Activated T-cell treated with anti-CD3 and anti-CD28 coated beads, Interleukin-2, amount 50 U/mL, for 4 hours (primary cell): ENCODE data around the gene LTBP4. TPM values are rescaled to one million over a fixed set of nuclear protein-coding genes. Genes with fewer than 3 reads are reported as not detected.

Experiments
- ATAC-seq, 2 donors: fragments of 200-7000 bp; cut with Tn5 transposase; one replicate each; pipeline ENCODE4 v1.10.0; 2021
- DNase-seq: peaks from one replicate; pipeline ENCODE4 v3.0.0-alpha.2; 2020
- H3K27me3 Mint-ChIP-seq: one replicate; pipeline ENCODE4 v1.8.0; 2021; ENCODE audit warnings: low read depth, mixed read lengths
- H3K36me3 Mint-ChIP-seq: one replicate; pipeline ENCODE4 v1.8.0; 2022; ENCODE audit warnings: mixed read lengths; ENCODE audit not compliant: insufficient read depth
- H3K4me1 Mint-ChIP-seq: one replicate; pipeline ENCODE4 v1.8.0; 2021; ENCODE audit warnings: low read depth, mixed read lengths
- H3K4me3 Mint-ChIP-seq: one replicate; pipeline ENCODE4 v1.8.0; 2021; ENCODE audit warnings: mild to moderate bottlenecking, moderate library complexity, mixed read lengths
- H3K9me3 Mint-ChIP-seq: one replicate; pipeline ENCODE4 v1.8.0; 2021; ENCODE audit warnings: mixed read lengths
- total RNA-seq, 3 donors: library from RNA; stranded (reverse); gene quantifications; one replicate each; pipeline ENCODE4 v1.2.1, GENCODE V29; 2021

The LTBP4 gene
- total RNA-seq, 3 donors from 2014 or later = 210 to 251 (median 213) TPM

DNA sequence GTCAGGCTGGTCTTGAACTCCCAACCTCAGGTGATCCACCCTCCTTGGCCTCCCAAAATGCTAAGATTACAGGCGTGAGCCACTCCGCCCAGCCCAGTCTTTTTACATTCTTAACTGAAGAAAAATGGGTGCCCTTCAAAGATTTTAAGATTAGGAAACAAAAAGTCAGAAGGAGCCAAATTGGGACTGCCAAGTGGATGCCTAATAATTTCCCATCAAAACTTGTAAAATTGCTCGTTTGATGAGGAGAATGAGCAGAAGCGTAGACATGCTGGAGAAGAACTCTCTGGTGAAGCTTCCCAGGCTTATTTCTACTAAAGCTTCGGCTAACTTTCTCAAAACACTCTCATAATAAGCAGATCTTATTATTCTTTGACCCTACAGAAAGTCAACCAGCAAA, 57.9 kb downstream of the LTBP4 start:
- Mint-ChIP-seq H3K4me1 (peaks cover 10% of the 10 kb centered on the region), H3K9me3 (no peaks in the 10 kb centered on the region), H3K4me3 (no peak overlapping the region), H3K36me3 (no peaks in the 10 kb centered on the region), H3K27me3 (no peaks in the 10 kb centered on the region)
- DNase-seq = no peak
- ATAC-seq = no peak

DNA sequence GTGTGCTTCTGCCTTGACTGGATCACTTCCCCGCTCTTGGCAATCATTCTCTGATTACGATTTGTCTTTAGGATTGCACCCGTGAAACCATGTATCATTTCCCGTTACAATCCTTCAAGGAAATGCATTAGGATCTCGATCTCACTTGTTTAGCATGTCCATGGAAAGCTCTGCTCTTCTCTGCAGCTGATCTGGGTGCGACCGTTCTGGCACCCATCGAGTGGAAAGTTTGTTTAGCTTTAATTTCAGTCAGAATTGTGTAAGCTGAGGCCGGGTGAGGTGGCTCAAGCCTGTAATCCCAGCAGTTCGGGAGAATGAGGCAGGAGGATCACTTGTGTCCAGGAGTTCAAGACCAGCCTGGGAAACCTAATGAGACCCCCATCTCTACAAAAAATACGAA, 58.4 kb downstream of the LTBP4 start:
- peaks cover 10% of the 10 kb centered on the region for H3K4me1 Mint-ChIP-seq
- no peak overlapping the region for H3K4me3 Mint-ChIP-seq
- H3K36me3 Mint-ChIP-seq = no peaks in the 10 kb centered on the region
- no peaks in the 10 kb centered on the region for H3K9me3 Mint-ChIP-seq
- no peaks in the 10 kb centered on the region for H3K27me3 Mint-ChIP-seq
- DNase-seq = no peak
- ATAC-seq = no peak

DNA sequence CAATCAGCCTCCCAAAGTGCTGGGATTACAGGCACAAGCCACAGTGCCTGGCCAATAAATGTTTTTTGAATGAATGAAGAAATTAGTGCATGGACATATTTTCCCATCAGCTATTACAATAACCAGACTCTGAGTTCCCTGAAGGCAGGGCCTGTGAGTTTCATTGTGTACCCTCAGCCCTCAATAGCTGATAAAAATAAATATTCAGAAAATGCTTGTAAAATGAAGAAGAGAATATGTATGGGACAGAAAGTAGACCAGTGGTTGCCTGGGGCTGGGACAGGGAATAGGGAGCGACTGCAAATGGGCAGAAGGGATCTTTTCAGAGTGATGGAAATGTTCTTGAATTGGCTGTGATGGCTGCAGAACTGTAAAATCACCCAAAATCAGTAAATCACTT, 60.4 kb downstream of the LTBP4 start:
- H3K36me3 Mint-ChIP-seq = no peaks in the 10 kb centered on the region
- H3K27me3 Mint-ChIP-seq = no peaks in the 10 kb centered on the region
- no peaks in the 10 kb centered on the region for H3K9me3 Mint-ChIP-seq
- no peak for DNase-seq
- H3K4me1 Mint-ChIP-seq = peaks cover 16% of the 10 kb centered on the region
- H3K4me3 Mint-ChIP-seq = no peak overlapping the region
- no peak for ATAC-seq

DNA sequence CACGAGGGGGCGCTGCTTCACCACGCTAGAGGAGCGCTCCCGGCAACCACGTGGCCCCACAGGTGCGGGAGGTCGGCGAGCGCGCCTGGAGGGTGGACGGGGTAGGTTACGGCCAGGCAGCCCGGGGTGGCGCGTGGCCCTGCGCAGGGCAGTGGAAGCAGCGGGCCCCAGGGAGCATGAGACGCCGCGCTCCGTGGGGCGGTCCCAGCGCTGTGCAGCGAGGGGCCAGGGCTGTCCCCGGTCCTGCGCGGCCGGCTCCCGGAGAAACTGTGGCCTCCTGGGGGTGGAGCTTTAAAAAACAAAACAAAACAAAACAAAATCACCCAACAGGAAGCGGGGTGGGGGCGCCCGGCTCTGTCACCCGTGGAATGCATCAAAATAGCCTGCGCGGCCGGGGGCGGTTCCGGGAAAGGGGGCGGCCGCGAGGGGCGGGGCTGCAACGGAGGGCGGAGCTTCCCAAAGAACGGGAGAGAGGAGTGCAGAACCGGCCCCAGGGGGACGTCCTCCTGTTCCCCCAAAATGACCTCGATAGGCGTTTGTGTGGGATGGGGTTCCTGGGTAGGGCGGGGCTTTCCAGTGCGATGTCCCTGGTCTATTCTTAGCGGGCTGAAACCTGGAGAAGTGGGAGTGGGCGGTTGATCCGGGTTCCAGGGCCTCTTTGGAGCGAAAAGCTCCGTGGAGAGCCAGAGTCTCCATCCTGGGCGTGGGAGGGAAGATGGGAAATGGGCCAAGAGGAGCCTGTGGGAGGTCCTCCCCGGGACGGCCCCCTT, 61.9 kb downstream of the LTBP4 start:
- DNase-seq (peak; percentile 95), ATAC-seq (peak; percentile 83 to 86)
- Mint-ChIP-seq H3K36me3 (no peaks in the 10 kb centered on the region), H3K4me1 (peaks cover 19% of the 10 kb centered on the region), H3K27me3 (no peaks in the 10 kb centered on the region), H3K9me3 (no peaks in the 10 kb centered on the region), H3K4me3 (peak overlapping the region; percentile 79)

DNA sequence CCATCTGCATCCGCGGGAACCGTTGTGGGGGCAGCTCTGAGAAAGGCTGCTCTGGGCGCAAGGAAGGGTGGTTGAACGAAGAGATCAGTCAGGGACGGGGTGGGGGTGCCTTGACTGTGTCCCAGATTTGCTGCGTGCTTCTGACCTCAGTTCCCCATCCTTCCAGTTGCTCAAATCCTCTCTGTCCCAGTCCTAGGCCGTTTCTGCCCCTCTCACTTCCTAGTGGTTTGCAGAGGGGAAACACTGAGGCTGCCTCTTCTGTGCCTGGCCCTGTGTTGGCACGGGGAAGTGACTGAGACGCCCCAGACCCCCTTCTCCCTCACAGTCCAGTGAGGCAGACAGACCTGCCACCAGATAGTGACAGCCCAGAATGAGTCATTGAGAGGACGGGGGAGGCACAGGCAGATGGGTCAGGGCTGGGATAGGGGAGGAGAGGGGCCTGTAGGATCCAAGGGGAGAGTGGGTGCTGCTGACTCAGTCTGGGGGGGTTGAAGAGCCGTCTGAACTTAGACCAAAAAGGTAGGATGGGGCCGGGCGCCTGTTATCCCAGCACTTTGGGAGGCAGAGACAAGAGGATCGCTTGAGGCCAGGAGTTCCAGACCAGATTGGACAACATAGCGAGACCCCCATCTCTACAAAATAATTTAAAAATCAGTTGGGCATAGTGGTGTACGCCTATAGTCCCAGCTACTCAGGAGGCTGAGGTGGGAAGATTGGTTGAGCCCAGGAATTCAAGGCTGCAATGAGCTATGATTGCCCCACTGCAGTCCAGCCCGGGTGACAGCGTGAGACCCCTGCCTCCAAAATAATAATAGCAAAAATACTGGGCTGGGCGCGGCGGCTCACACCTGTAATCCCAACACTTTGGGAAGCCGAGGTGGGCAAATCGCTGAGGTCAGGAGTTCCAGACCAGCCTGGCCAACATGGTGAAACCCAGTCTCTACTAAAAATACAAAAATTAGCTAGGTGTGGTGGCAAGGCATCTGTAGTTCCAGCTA, 62.8 kb downstream of the LTBP4 start:
- ATAC-seq = peak in 1 of 2 donors; percentile 7
- peak; percentile 19 for DNase-seq
- no peaks in the 10 kb centered on the region for H3K9me3 Mint-ChIP-seq

DNA sequence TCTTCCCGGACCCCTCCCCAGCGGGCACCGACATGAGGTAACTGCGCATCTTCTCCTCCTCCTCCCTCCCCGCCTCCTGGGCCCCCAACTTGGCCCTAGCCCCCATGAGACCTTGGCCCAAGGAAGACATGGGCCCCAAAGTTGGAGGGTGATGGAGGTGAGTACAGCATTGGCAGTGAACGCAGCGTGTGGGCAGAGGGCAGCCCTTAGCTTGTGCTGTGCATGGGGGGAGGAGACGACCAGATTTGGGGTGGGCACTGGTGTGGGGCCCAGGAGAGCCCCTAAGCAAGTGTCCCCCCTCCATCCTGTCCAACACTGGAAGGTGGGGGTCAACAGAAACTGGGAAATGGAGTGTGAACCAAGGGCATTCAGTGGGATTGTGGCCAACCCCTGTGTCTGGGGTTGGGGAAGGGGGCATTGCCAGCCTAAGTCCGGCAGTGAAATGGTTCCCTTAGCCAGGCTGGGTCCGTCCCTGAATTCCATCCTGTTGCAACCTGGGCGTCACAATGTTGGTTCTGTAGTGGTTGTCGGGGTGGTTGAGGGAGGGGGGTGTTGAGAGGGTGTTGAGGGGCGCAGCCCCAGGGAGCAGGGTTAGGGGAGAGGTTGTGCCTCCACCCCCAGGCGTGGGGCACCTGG, 65.8 kb downstream of the LTBP4 start:
- no peak overlapping the region for H3K4me3 Mint-ChIP-seq
- peaks cover 19% of the 10 kb centered on the region for H3K36me3 Mint-ChIP-seq

More for the DNA sequence above, 62.8 kb downstream of the LTBP4 start:
- H3K27me3 Mint-ChIP-seq = no peaks in the 10 kb centered on the region
- peaks cover 3% of the 10 kb centered on the region for H3K36me3 Mint-ChIP-seq
- H3K4me1 Mint-ChIP-seq = peaks cover 19% of the 10 kb centered on the region
- peak overlapping the region; percentile 79 for H3K4me3 Mint-ChIP-seq

DNA sequence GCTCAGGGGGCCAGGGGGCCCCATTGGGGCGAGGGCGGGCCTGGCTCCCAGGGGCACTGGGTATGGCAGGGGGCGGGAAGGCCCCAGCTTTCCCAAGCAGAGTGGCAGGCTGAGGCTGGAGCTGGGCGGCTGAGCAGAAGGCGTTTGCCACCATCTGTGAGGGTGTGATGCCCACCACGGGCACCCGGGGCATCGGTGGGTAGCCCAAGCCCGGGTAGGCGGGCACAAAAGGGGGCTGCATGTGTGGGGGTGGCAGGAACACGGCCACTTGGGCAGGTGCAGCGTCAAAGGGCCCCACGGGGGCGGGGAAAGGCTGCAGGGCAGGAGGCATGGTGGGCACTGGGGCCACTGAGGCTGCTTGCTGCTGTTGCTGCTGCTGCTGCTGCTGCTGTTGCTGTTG, 66.4 kb downstream of the LTBP4 start:
- peaks cover 19% of the 10 kb centered on the region for H3K36me3 Mint-ChIP-seq
- peaks cover 3% of the 10 kb centered on the region for H3K9me3 Mint-ChIP-seq
- H3K27me3 Mint-ChIP-seq = no peaks in the 10 kb centered on the region
- DNase-seq (no peak), ATAC-seq (no peak)
- no peak overlapping the region for H3K4me3 Mint-ChIP-seq
- peaks cover 19% of the 10 kb centered on the region for H3K4me1 Mint-ChIP-seq

More for the DNA sequence above, 65.8 kb downstream of the LTBP4 start:
- DNase-seq = no peak
- Mint-ChIP-seq H3K4me1 (peaks cover 19% of the 10 kb centered on the region), H3K9me3 (peaks cover 3% of the 10 kb centered on the region), H3K27me3 (no peaks in the 10 kb centered on the region)
- no peak for ATAC-seq

DNA sequence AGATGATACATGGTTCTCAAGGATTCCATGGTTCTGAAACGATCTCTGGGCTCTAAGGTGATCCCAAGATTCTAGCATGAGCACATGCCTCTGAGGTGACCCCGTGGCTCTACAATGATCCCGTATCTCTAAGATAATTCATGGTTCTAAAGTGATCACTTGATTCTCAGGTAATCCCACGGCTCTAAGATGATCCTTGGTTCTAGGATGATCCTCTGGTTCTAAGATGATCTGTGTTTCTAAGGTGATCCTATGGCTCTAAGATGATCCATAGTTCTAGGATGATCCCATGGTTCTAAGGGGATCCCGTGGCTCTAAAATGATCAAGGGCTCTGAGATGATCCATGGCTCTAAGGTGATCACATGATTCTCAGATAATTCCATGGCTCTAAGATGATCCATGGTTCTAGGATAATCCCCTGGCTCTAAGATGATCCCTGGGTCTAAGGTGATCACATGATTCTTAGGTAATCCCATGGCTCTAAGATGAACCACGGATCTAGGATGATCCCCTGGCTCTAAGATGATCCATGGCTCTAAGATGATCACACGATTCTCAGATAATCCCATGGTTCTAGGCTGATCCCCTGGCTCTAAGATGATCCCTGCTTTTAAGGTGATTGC, 67.9 kb downstream of the LTBP4 start:
- DNase-seq = no peak
- Mint-ChIP-seq H3K9me3 (peaks cover 3% of the 10 kb centered on the region), H3K36me3 (peaks cover 19% of the 10 kb centered on the region), H3K4me3 (no peak overlapping the region), H3K27me3 (no peaks in the 10 kb centered on the region), H3K4me1 (peaks cover 9% of the 10 kb centered on the region)
- no peak for ATAC-seq

DNA sequence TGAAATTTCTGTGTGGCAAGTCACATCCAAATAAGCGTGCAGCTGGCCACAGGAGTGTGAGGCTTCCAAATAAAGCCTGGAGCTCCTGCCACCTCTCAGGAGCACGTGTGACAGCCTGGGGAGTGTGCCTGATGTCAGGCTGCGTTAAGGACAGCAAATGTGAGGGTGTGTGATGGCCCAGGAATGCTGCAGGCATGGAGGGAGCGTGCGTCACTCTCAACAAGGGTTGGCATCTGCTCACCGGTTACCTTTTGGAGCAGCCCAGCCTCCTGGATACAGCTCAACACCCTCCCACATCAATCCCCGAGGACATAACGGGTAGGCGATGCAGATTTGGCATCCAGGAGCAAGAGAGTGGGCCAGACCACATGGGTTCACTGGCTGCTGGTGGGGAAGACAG, 70.2 kb downstream of the LTBP4 start:
- Mint-ChIP-seq H3K4me1 (peaks cover 5% of the 10 kb centered on the region), H3K9me3 (peaks cover 3% of the 10 kb centered on the region)
- no peak for DNase-seq

DNA sequence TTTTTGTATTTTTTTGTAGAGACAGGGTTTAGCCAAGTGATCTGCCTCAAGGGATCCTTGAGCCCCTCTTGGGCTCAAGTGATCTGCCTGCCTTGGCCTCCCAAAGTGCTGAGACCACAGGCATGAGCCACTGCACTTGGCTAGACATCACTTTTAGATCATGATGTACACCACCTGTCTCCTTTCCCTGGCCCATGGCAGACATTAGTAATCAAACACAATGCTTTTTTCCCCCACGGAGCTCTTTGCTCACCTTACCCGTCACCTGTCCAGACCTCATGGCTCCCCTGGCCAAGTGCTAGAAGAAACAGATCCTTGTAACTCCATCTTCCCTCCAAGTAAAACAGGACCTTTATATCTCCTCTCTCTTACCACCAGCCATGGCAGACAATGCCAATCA, 70.9 kb downstream of the LTBP4 start:
- no peaks in the 10 kb centered on the region for H3K27me3 Mint-ChIP-seq

More for the DNA sequence above, 70.2 kb downstream of the LTBP4 start:
- Mint-ChIP-seq H3K4me3 (no peak overlapping the region), H3K36me3 (peaks cover 23% of the 10 kb centered on the region), H3K27me3 (no peaks in the 10 kb centered on the region)
- no peak for ATAC-seq

DNA sequence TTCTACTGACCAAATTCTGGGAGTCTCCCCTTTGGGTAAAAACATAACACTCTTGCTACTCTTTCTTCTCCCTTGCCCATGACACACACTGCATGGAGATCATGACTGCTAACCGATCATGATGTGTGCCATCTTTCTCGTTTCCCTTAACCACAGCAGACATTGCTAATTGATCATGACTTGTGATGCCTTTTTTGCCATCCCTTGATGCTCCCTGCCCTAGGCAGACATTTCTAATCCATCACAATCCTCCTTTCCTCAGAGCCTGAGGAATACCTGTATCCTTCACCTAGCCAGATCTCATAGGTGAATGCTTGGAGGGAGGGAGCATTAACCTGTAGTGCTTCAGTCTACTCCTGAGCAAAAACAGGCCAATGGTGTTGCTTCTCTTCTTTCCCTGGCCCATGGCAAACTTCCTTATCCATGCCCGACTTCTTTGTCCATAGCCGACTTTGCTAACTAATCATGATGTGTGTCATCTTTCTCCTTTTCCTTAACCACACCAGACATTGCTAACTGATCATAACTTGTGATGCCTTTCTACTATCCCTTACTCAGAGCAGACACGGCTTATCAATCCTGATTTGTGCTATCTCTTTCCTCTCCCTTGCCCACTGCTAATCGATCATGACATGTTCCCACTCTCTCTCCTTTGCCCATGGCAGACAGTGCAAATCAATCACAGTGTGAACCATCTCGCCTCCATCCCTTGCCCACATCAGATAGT, 71.6 kb downstream of the LTBP4 start:
- H3K9me3 Mint-ChIP-seq = peaks cover 3% of the 10 kb centered on the region
- no peaks in the 10 kb centered on the region for H3K4me1 Mint-ChIP-seq

More for the DNA sequence above, 70.9 kb downstream of the LTBP4 start:
- H3K36me3 Mint-ChIP-seq = peaks cover 23% of the 10 kb centered on the region
- no peaks in the 10 kb centered on the region for H3K4me1 Mint-ChIP-seq
- H3K4me3 Mint-ChIP-seq = no peak overlapping the region
- ATAC-seq (no peak), DNase-seq (no peak)
- H3K9me3 Mint-ChIP-seq = peaks cover 3% of the 10 kb centered on the region

DNA sequence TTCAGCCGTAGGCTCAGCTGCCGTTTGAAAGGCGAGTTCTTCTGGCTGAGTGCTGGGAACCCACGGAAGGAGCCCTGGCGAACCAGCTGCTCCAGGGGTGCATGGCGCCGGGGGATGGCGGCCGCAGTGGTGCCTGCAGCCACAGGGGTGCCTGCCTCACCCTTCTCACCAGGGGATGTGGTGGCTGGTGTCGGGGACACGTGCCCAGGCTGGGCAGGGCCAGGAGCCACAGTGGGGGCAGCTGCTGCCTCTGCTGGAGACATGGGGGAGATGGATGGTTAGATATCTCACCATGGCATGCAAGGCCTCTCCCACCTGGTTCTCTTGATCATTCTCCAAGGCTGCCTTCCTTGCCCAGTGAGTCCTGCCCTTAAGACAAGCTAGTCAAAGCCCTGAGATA, 72.2 kb downstream of the LTBP4 start:
- Mint-ChIP-seq H3K36me3 (peaks cover 26% of the 10 kb centered on the region), H3K4me1 (no peaks in the 10 kb centered on the region), H3K9me3 (peaks cover 3% of the 10 kb centered on the region), H3K27me3 (no peaks in the 10 kb centered on the region), H3K4me3 (no peak overlapping the region)
- DNase-seq (no peak), ATAC-seq (no peak)

More for the DNA sequence above, 71.6 kb downstream of the LTBP4 start:
- no peaks in the 10 kb centered on the region for H3K27me3 Mint-ChIP-seq
- H3K36me3 Mint-ChIP-seq = peaks cover 26% of the 10 kb centered on the region
- no peak for ATAC-seq
- no peak overlapping the region for H3K4me3 Mint-ChIP-seq
- DNase-seq = no peak

DNA sequence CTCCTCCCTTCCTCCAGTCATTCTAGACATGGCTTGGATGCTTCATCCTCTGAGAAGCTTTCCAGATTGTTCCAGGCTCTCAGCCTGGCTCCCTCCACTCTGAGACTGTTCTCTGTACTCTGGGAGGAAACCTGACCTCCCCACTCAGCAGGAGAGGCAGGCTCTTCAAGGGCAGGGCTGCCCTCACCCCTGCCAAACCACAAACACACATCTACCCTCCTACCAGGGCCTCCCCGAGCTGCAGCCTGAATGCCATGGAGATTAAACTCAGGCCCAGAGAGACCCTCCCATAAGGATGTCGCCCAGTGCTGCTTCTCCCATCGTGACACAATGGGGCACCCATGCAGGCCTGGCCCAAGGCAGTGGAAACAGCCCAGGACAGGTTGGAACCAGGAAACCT, 73.1 kb downstream of the LTBP4 start:
- DNase-seq (no peak), ATAC-seq (no peak)
- Mint-ChIP-seq H3K4me1 (no peaks in the 10 kb centered on the region), H3K27me3 (no peaks in the 10 kb centered on the region), H3K9me3 (peaks cover 3% of the 10 kb centered on the region), H3K4me3 (no peak overlapping the region), H3K36me3 (peaks cover 21% of the 10 kb centered on the region)
